ENCODE data around the gene DOCK3. TPM values are rescaled to one million over a fixed set of nuclear protein-coding genes. Genes with fewer than 3 reads are reported as not detected.

The DOCK3 gene
- total and polyA plus RNA-seq, 2 donors (not counting 3 experiments of a cell fraction or from before 2014, with no cell fraction given), result 0.08 to 0.13 TPM

DNA sequence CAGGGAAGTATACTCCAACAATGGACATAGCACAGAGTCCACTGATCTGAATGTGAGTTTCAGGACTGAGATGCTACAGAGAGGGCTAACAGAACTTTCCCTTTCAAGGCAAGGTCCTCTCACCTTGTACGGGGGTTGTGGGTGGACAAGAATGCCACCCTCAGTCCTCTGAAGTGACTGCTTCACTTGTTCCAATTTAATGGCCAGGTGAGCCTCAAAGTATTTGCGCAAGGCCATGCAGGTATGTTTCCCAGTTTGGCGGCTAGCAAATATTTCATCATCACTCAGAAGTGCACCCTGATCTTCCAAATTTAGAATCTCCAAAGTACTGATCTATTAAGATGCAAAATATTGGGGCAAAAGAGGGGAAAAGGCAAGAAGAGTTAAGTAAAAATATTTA is 754.4 kb downstream of the DOCK3 start:
- CTCF ChIA-PET, result no interaction called here
- TF ChIP-seq GATA2 (IDR thresholded peaks at IDR 0.05; ENCODE audit: insufficient read depth, insufficient read length, low read depth, low read length) (no peak), EZH2 (IDR thresholded peaks at IDR 0.05; ENCODE audit: borderline replicate concordance, low read depth, low read length, severe bottlenecking) (no peak)

More for the DNA sequence above, 754.4 kb downstream of the DOCK3 start:
- H4K20me1 ChIP-seq (replicated peaks; ENCODE audit: control insufficient read depth, extremely low read depth, insufficient read depth, low read length), result no peaks in the 10 kb centered on the region
- no peak for DNase-seq (ENCODE audit: low read depth, low spot score)
- peaks cover 2% of the 10 kb centered on the region for H3K79me2 ChIP-seq (ENCODE audit: control insufficient read depth, insufficient read depth, low read length)
- no peak overlapping the region for H3K4me2 ChIP-seq (ENCODE audit: insufficient read depth, low read length)
- H3K9ac ChIP-seq (replicated peaks; ENCODE audit: extremely low read depth, insufficient read depth, low read length), result no peak overlapping the region
- H3K4me1 ChIP-seq (ENCODE audit: control insufficient read depth, extremely low read depth, insufficient read depth, low read length), result no peaks in the 10 kb centered on the region
- no TSS peak for BruUV-seq (replicated peaks)
- FAIRE-seq, result no peak
- H3K27ac ChIP-seq (ENCODE audit: insufficient read depth, low read depth, low read length), result no peak overlapping the region
- H3K36me3 ChIP-seq (ENCODE audit: control insufficient read depth in 2 of 2, extremely low read depth in 1 of 2, insufficient read depth in 2 of 2, low read length in 2 of 2), result peaks cover 5 to 7% of the 10 kb centered on the region in 2 experiments
- no peaks in the 10 kb centered on the region for H3K27me3 ChIP-seq (ENCODE audit: control insufficient read depth in 2 of 2, insufficient read depth in 2 of 2, low read length in 2 of 2)
- no peaks in the 10 kb centered on the region for H3K9me1 ChIP-seq (replicated peaks; ENCODE audit: control insufficient read depth, extremely low read depth, insufficient read depth, low read length)
- H2AFZ ChIP-seq (ENCODE audit: low read depth, low read length), result no peak overlapping the region
- no peaks in the 10 kb centered on the region for H3K9me3 ChIP-seq (replicated peaks; ENCODE audit: control insufficient read depth, insufficient read depth, low read length)
- dilution Hi-C loops (cut with MboI; ENCODE audit: extremely low pct_ligation_motif_present, low sequenced_read_pairs), result no loop called here
- intact Hi-C loops (cut with micrococcal nuclease), result no loop called here
- H3K4me3 ChIP-seq (replicated peaks in 1 of 3; ENCODE audit: insufficient read depth in 1 of 3, low read depth in 1 of 3, low read length in 3 of 3), result no peak overlapping the region
- POLR2A ChIA-PET, result interaction anchor here (0.7 kb wide), 1 partner anchor 44 kb away, joined by 3 read pairs; the partner anchor contains the start of gene MANF

Small RNAs within 50 kb of the gene (microRNA-seq; reads per million reads assigned to microRNA genes)
- gene MIR4787 (ENCODE audit: borderline number of aligned reads, borderline replicate concordance), result 1.2 reads per million

Small RNAs within 50 kb of the gene (small RNA-seq; reads per million reads assigned to genes)
- not detected for gene MIR4787 (ENCODE audit: insufficient read depth, insufficient read length, low read depth, low replicate concordance)
- gene PPIAP69 (ENCODE audit: insufficient read depth, insufficient read length, low read depth, low replicate concordance), result not detected

Other genes with a start within 250 kb of the DOCK3 start
- not detected in 2 replicates for gene CACNA2D2, start 171.3 kb upstream of the DOCK3 start, total RNA-seq
- gene CACNA2D2, start 171.3 kb upstream of the DOCK3 start, polyA plus RNA-seq, result 0.15 and 0.21 TPM in 2 replicates
- gene C3orf18, start 107.2 kb upstream of the DOCK3 start, total RNA-seq, result 1.7 and 2.6 TPM in 2 replicates
- 2.7 and 2.9 TPM in 2 replicates for gene C3orf18, start 107.2 kb upstream of the DOCK3 start, polyA plus RNA-seq
- 12.0 and 15.2 TPM in 2 replicates for gene HEMK1, start 105.4 kb upstream of the DOCK3 start, total RNA-seq
- 14.2 and 15.9 TPM in 2 replicates for gene HEMK1, start 105.4 kb upstream of the DOCK3 start, polyA plus RNA-seq
- 2.2 and 2.5 TPM in 2 replicates for gene CISH, start 63.2 kb upstream of the DOCK3 start, total RNA-seq
- gene CISH, start 63.2 kb upstream of the DOCK3 start, polyA plus RNA-seq, result 4.1 and 5.8 TPM in 2 replicates
- gene MAPKAPK3, start 57.8 kb upstream of the DOCK3 start, total RNA-seq, result 18.5 and 21.3 TPM in 2 replicates
- 30.5 and 33.2 TPM in 2 replicates for gene MAPKAPK3, start 57.8 kb upstream of the DOCK3 start, polyA plus RNA-seq

Measured in endothelial cell of umbilical vein (primary cell).